PC-3 (cell line): ENCODE data around the gene SRGAP2B.
"Not testable (repeated sequence)": the region's sequence is repeated elsewhere in the genome, so short reads cannot be mapped to it uniquely, and the experiment has no call there.

ENCODE experiments used
- EZH2 ChIP-seq: fragments of 300-600 bp; sonication (generic); IDR thresholded peaks from one replicate; pipeline ENCODE4 v1.6.1; 2017; ENCODE audit warnings: antibody characterized with exemption, mild to moderate bottlenecking, low read length; ENCODE audit not compliant: unreplicated experiment
- EZH2phosphoT487 ChIP-seq: fragments of 300-600 bp; sonication (generic); IDR thresholded peaks from 2 replicates; pipeline ENCODE4 v1.6.1; 2018; ENCODE audit warnings: mild to moderate bottlenecking, antibody characterized with exemption, low read length, borderline replicate concordance
- TF ChIP-seq, protein P1 (sequence below): fragments of 300-600 bp; sonication (generic); conservative IDR thresholded peaks from 2 replicates; pipeline ENCODE4 v1.5.1; 2017; ENCODE audit warnings: antibody characterized with exemption, low read depth, mild to moderate bottlenecking, low read length

DNA sequence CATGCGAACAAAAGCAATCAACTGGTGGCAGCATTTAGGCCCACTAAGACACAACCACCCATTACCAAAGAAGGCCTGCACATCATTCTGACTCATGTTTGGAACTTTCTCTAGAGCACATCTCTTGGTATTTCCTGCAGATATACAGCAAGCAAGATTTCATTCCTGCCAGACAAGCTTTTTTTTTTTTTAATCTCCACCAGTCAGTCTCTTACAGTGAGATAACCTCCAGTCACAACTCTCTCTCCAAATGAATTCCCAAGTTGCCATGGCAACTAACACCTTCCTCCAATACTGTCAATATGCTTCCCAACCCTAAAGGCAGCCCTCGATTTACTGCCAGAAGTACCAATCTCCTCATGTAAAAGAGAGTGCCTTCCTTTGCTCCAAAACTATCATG is 59.1 kb downstream of the SRGAP2B start:
- not testable (repeated sequence) for TF ChIP-seq EZH2, EZH2phosphoT487
- TF ChIP-seq, protein P1, sequence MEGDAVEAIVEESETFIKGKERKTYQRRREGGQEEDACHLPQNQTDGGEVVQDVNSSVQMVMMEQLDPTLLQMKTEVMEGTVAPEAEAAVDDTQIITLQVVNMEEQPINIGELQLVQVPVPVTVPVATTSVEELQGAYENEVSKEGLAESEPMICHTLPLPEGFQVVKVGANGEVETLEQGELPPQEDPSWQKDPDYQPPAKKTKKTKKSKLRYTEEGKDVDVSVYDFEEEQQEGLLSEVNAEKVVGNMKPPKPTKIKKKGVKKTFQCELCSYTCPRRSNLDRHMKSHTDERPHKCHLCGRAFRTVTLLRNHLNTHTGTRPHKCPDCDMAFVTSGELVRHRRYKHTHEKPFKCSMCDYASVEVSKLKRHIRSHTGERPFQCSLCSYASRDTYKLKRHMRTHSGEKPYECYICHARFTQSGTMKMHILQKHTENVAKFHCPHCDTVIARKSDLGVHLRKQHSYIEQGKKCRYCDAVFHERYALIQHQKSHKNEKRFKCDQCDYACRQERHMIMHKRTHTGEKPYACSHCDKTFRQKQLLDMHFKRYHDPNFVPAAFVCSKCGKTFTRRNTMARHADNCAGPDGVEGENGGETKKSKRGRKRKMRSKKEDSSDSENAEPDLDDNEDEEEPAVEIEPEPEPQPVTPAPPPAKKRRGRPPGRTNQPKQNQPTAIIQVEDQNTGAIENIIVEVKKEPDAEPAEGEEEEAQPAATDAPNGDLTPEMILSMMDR: not testable (repeated sequence)
